Pancreas (tissue), 10 donors: ENCODE data around the gene OR6N2. TPM values are rescaled to one million over a fixed set of nuclear protein-coding genes. Genes with fewer than 3 reads are reported as not detected.

Experiments used
- ATAC-seq, 4 donors: fragments of 200-7000 bp; cut with Tn5 transposase; one replicate each; pipeline versions ENCODE4 v1.8.0 to v1.9.1; 2020; ENCODE audit warnings: mild to moderate bottlenecking in 4 of 4, moderate library complexity in 4 of 4
- DNase-seq, 6 donors: peaks; one replicate each; pipeline ENCODE4 v3.0.0-alpha.2; 2020
- FAIRE-seq: peaks from 2 replicates; lab custom pipeline; 2012; peaks lifted over from hg19 to GRCh38; lab: Jason Lieb, UNC
- H3K27ac ChIP-seq, 4 donors: fragments of 200-600 bp; sonication (generic); 1 replicate in 3 of 4; 2 replicates in 1 of 4; pipeline versions ENCODE4 v1.5.0 to v1.8.0; 2020
- H3K27me3 ChIP-seq, 4 donors: fragments of 200-600 bp; one replicate each; pipeline ENCODE4 v1.8.0; 2021
- H3K36me3 ChIP-seq, 3 donors: fragments of 200-600 bp; sonication (generic) in 1 of 3; one replicate each; pipeline versions ENCODE4 v1.5.0 to v1.8.0; 2020 to 2021
- H3K4me1 ChIP-seq, 3 donors: fragments of 200-600 bp; one replicate each; pipeline ENCODE4 v1.8.0; 2021
- H3K4me3 ChIP-seq, 4 donors: fragments of 200-600 bp; sonication (generic) in 2 of 4; one replicate each; pipeline versions ENCODE4 v1.5.0 to v1.8.0; 2020 to 2021
- H3K9me3 ChIP-seq, 4 donors: fragments of 200-600 bp; one replicate each; pipeline ENCODE4 v1.8.0; 2021
- WGBS, 2 donors: extraction: QIAGEN DNeasy Blood & Tissue Kit; methylation state at CpG; one replicate each; pipeline ENCODE4 v1.1.7; 2013; 5-methylcytosine and 5-hydroxymethylcytosine counted together
- intact Hi-C, 3 donors: fragments of 100-400 bp; cut with DNase I; formaldehyde crosslinking; loops; one replicate each; pipeline versions ENCODE4 v1.11.1 to v1.14.2; 2022
- polyA plus RNA-seq, 2 donors: library from polyadenylated mRNA; stranded (reverse); fragments of 200-250 nt; gene quantifications; one replicate each; pipeline ENCODE4 v1.2.3, GENCODE V29; 2013
- total RNA-seq, 6 donors: library from RNA; stranded (reverse); fragmentation: NEBNext Ultra II Directional in 4 of 6; extraction: Animal tissue kit (Norgen Biotek cat#: 25700) in 4 of 6; gene quantifications; one replicate each; pipeline versions ENCODE4 v1.2.1 to v1.2.4, GENCODE V29; 2021 to 2023
- TF ChIP-seq, protein P1 (sequence below), 4 donors: fragments of 200-600 bp; sonication (generic) in 3 of 4; IDR thresholded peaks; one replicate each; pipeline versions ENCODE4 v1.5.0 to v1.8.0; 2021; ENCODE audit warnings: antibody characterized with exemption in 4 of 4
- donor health status: healthy with polysubstance abuse.
- donor health status: DM: no; HTN: no; CAD: no; lungs with moderate emphysema.
- donor health status: DM: no; HTN: no; CAD: no.
- donor health status: control.
- donor health status: control.
- donor health status: Bipolar disorder and iron deficiency.
- donor health status: DM: yes; HTN: yes; CAD: no.
- donor health status: DM: no; HTN: no; CAD: no.
- donor health status: DM: no; HTN: no; CAD: no.
- donor health status: DM: yes; HTN: yes; CAD: no.

The OR6N2 gene
- total and polyA plus RNA-seq, 8 donors, result not detected

DNA sequence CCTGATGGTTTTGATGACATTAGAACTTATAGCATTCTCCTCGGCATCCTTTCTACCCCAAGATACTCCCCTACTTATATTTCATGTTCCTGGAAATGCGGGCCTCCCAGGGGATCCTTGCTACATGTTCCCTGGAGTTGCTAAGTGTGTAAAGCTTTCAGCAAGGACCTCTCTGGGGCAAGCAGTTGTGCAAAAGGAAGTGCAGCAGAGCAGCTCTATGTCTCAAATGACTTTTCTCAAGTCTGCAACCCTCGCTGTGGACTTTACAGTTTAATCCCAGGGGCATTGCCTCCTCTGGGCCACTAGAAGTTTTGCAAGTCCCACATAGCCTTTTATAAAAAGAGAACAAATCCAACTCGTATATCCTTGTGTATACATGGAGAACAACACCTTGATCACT is 29.3 kb upstream of the OR6N2 start:
- no peak overlapping the region for H3K27ac ChIP-seq
- H3K4me1 ChIP-seq, result no peaks in the 10 kb centered on the region
- no peak overlapping the region for H3K4me3 ChIP-seq
- FAIRE-seq (no peak), ATAC-seq (peak in 1 of 4 donors; percentile 56), DNase-seq (no peak)
- intact Hi-C loops, result no loop called here
- TF ChIP-seq, protein P1, sequence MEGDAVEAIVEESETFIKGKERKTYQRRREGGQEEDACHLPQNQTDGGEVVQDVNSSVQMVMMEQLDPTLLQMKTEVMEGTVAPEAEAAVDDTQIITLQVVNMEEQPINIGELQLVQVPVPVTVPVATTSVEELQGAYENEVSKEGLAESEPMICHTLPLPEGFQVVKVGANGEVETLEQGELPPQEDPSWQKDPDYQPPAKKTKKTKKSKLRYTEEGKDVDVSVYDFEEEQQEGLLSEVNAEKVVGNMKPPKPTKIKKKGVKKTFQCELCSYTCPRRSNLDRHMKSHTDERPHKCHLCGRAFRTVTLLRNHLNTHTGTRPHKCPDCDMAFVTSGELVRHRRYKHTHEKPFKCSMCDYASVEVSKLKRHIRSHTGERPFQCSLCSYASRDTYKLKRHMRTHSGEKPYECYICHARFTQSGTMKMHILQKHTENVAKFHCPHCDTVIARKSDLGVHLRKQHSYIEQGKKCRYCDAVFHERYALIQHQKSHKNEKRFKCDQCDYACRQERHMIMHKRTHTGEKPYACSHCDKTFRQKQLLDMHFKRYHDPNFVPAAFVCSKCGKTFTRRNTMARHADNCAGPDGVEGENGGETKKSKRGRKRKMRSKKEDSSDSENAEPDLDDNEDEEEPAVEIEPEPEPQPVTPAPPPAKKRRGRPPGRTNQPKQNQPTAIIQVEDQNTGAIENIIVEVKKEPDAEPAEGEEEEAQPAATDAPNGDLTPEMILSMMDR (IDR thresholded peaks at IDR 0.05), result no peak
- WGBS, 2 donors, result 42 to 52% methylated on average over 4 of the region's 4 CpGs
- H3K36me3 ChIP-seq, result no peaks in the 10 kb centered on the region
- H3K27me3 ChIP-seq, result no peaks in the 10 kb centered on the region
- H3K9me3 ChIP-seq, result no peaks in the 10 kb centered on the region

DNA sequence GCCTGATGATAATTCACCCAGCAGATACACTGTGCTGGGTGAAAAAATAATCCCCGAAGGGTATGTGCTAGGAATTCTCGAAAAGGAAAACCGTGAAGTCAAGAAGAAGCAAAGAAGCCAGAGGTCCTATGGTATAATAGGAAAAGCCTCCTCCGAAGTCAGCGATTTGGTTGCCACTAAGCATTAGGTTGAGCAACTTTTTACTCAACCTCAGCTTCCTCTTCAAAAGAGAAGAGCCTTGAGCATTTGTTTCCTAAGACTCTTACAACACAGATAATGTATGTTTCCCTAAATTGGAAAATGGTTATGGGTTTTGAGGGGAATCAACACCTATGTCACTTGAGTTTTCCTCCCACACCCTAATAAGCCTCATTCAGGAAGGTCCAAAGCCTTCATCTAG is 28.9 kb upstream of the OR6N2 start:
- no peaks in the 10 kb centered on the region for H3K36me3 ChIP-seq
- intact Hi-C loops, result no loop called here
- ATAC-seq (peak in 2 of 4 donors; percentile 44 to 74), FAIRE-seq (no peak), DNase-seq (no peak)
- TF ChIP-seq, protein P1 (IDR thresholded peaks at IDR 0.05), result no peak
- WGBS, 2 donors, result 68 to 73% methylated on average over 5 of the region's 5 CpGs
- H3K4me1 ChIP-seq, result no peaks in the 10 kb centered on the region
- no peak overlapping the region for H3K4me3 ChIP-seq
- no peaks in the 10 kb centered on the region for H3K9me3 ChIP-seq
- H3K27ac ChIP-seq, result no peak overlapping the region
- H3K27me3 ChIP-seq, result no peaks in the 10 kb centered on the region

DNA sequence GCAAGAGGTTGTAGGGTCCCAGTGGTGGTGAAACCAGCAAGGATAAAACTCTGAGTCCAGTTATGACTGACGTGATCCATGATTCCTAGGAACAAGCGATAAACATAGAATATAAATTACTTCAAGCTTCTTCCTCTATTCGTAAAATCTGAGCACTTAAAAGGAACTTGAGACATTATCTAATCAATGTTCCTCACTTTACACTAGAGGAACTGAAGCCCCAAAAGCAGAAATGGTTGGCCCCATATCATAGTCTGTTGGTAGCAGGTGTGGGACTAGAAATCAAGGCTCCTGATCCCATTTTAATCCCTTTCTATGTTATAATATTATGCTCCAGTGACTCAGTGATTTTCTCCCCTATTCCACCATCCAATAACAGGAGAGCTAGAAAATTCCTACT is 28.3 kb upstream of the OR6N2 start:
- ATAC-seq (peak in 1 of 4 donors; percentile 56), FAIRE-seq (no peak), DNase-seq (no peak)
- TF ChIP-seq, protein P1 (IDR thresholded peaks at IDR 0.05), result no peak
- Histone ChIP-seq H3K4me3 (no peak overlapping the region), H3K27me3 (no peaks in the 10 kb centered on the region), H3K27ac (no peak overlapping the region), H3K9me3 (no peaks in the 10 kb centered on the region), H3K4me1 (no peaks in the 10 kb centered on the region), H3K36me3 (no peaks in the 10 kb centered on the region)
- intact Hi-C loops, result no loop called here
- 60 to 68% methylated on average over 3 of the region's 3 CpGs for WGBS, 2 donors

DNA sequence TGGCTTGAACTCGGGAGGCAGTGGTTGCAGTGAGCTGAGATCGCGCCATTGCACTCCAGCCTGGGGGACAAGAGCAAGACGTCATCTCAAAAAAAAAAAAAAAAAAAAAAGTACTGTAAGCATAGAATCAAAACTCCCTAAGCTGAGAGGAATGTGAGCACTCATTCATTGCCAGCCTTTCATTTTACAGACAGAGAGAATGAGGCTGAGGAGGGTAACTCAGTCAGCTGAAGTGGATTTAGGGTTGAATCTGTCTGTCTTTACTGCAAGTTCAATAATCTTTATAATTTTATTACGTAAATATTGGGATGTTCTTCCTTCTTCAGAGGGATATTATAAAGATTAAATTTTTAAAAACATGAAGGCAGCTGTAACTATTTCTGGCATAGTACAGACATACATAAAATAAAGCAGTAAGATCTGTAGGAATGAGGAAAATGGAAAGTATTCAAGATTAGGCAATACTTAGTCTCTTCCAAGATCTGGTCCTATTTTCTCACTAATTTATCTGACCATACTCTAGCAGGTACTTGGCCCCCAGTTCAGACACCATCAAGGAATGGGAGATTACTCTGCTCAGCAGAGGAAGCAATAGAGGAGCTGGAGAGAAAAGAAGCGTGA is 26.0 kb upstream of the OR6N2 start:
- Histone ChIP-seq H3K9me3 (no peaks in the 10 kb centered on the region), H3K36me3 (no peaks in the 10 kb centered on the region), H3K4me1 (no peaks in the 10 kb centered on the region), H3K27ac (no peak overlapping the region), H3K27me3 (no peaks in the 10 kb centered on the region), H3K4me3 (no peak overlapping the region)
- FAIRE-seq (no peak), ATAC-seq (no peak), DNase-seq (no peak)
- TF ChIP-seq, protein P1 (IDR thresholded peaks at IDR 0.05), result no peak
- intact Hi-C loops, result no loop called here
- WGBS, 2 donors, result 55 to 73% methylated on average over 6 of the region's 6 CpGs

DNA sequence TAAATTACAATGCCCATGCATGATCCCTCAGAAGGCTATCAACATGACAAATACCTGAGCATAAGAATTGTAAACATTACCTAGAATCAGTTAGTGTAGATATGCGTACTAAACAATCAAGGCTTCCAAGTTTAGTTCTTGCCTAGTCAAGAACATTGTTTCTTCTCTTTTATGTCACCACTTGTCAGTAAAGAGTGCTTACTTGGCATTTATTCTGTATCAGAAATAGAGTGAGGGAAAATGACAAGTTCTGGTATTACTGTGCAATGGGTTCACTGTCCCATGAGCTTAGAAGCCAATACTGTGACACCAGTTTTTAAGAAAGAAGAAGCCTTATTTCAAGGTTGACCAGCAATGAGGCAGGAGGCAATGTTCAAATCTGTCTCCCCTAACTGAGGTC is 22.7 kb upstream of the OR6N2 start:
- Histone ChIP-seq H3K27me3 (no peaks in the 10 kb centered on the region), H3K4me3 (no peak overlapping the region), H3K36me3 (no peaks in the 10 kb centered on the region), H3K4me1 (no peaks in the 10 kb centered on the region), H3K27ac (no peak overlapping the region), H3K9me3 (no peaks in the 10 kb centered on the region)
- 38 to 44% methylated on average over 1 of the region's 1 CpG for WGBS, 2 donors
- intact Hi-C loops, result no loop called here
- ATAC-seq (no peak), FAIRE-seq (no peak), DNase-seq (no peak)
- TF ChIP-seq, protein P1 (IDR thresholded peaks at IDR 0.05), result no peak
